Measurements from ENCODE around the gene CCDC110. TPM values are rescaled to one million over a fixed set of nuclear protein-coding genes. Genes with fewer than 3 reads are reported as not detected.

CCDC110 gene
- total RNA-seq, result 0.05 and 0.07 TPM in 2 replicates

GRCh38 chr4:185471235-185472102 lies at the start of gene CCDC110:
Gene CCDC110 (minus strand): TSS chr4:185471733. CDS start chr4:185471683, 50 bp downstream.

GRCh38 chr4:185425647-185426352 lies 45.7 kb downstream of the CCDC110 start, which contains the start of gene UFSP2:
Gene UFSP2 (minus strand): TSS chr4:185425964. CDS start chr4:185425868, 96 bp downstream.

GRCh38 chr4:185396724-185397385 lies 74.7 kb downstream of the CCDC110 start, which contains the start of gene ANKRD37:
Gene ANKRD37 (plus strand): TSS chr4:185396841. CDS start chr4:185396924, 83 bp downstream.

GRCh38 chr4:185395238-185395955 lies 76.1 kb downstream of the CCDC110 start, which contains the start of gene LRP2BP:
Gene LRP2BP (minus strand): TSS chr4:185395924. CDS start chr4:185378186, 17,738 bp downstream.

Other genes starting within 250 kb of the CCDC110 start
- 0.07 and 0.19 TPM in 2 replicates for gene LRP2BP, start 75.8 kb downstream of the CCDC110 start, total RNA-seq
- 7.1 and 9.9 TPM in 2 replicates for gene ANKRD37, start 74.9 kb downstream of the CCDC110 start, total RNA-seq
- 25.3 and 33.5 TPM in 2 replicates for gene UFSP2, start 45.8 kb downstream of the CCDC110 start, total RNA-seq
- 0.07 and 0.56 TPM in 2 replicates for gene PDLIM3, start 63.8 kb upstream of the CCDC110 start, total RNA-seq

Data from airway epithelial cell (primary cell).